Measurements from ENCODE around the gene LMBRD2.
"Not testable (repeated sequence)": the region's sequence is repeated elsewhere in the genome, so short reads cannot be mapped to it uniquely, and the experiment has no call there.

Gene LMBRD2

GRCh38 chr5:36145311-36145710 lies 6.4 kb downstream of the LMBRD2 start:
- Histone ChIP-seq H3K27ac (ENCODE audit: low read depth, low read length) (no peak overlapping the region), H3K36me3 (ENCODE audit: insufficient read depth, low read length) (peaks cover 8% of the 10 kb centered on the region; the same call in 1 of the 2 replicates), H3K9ac (ENCODE audit: low read depth, low read length) (no peak overlapping the region), H3K9me3 (ENCODE audit: insufficient read depth, low read depth, low read length) (no peaks in the 10 kb centered on the region), H3K4me3 (ENCODE audit: low read length) (no peak overlapping the region), H3K27me3 (ENCODE audit: insufficient read depth, low read length) (no peaks in the 10 kb centered on the region), H3K4me1 (ENCODE audit: insufficient read depth, low read length) (no peaks in the 10 kb centered on the region)
- 96% methylated on average over 4 of the region's 4 CpGs for WGBS

- Histone ChIP-seq H3K4me3 (ENCODE audit: low read length) (no peak overlapping the region), H3K4me1 (ENCODE audit: insufficient read depth, low read length) (no peaks in the 10 kb centered on the region)
- WGBS = 89% methylated on average over 7 of the region's 7 CpGs
These were observed 12.6 kb downstream of the LMBRD2 start for GRCh38 chr5:36138900-36139683.

GRCh38 chr5:36136581-36136980 lies 15.1 kb downstream of the LMBRD2 start:
- Histone ChIP-seq H3K4me1 (ENCODE audit: insufficient read depth, low read length) (no peaks in the 10 kb centered on the region), H3K9ac (ENCODE audit: low read depth, low read length) (no peak overlapping the region), H3K27me3 (ENCODE audit: insufficient read depth, low read length) (no peaks in the 10 kb centered on the region), H3K36me3 (ENCODE audit: insufficient read depth, low read length) (peaks cover 6% of the 10 kb centered on the region; the same call in 1 of the 2 replicates), H3K4me3 (ENCODE audit: low read length) (no peak overlapping the region), H3K9me3 (ENCODE audit: insufficient read depth, low read depth, low read length) (peaks cover 7% of the 10 kb centered on the region; the same call in 1 of the 2 replicates), H3K27ac (ENCODE audit: low read depth, low read length) (no peak overlapping the region)

More at GRCh38 chr5:36138900-36139683, 12.6 kb downstream of the LMBRD2 start:
- Histone ChIP-seq H3K27ac (ENCODE audit: low read depth, low read length) (no peak overlapping the region), H3K9ac (ENCODE audit: low read depth, low read length) (no peak overlapping the region), H3K27me3 (ENCODE audit: insufficient read depth, low read length) (no peaks in the 10 kb centered on the region), H3K36me3 (ENCODE audit: insufficient read depth, low read length) (peaks cover 8% of the 10 kb centered on the region; the same call in 1 of the 2 replicates), H3K9me3 (ENCODE audit: insufficient read depth, low read depth, low read length) (peaks cover 7% of the 10 kb centered on the region; the same call in 1 of the 2 replicates)

GRCh38 chr5:36135988-36136387 lies 15.7 kb downstream of the LMBRD2 start:
- Histone ChIP-seq H3K27ac (ENCODE audit: low read depth, low read length) (no peak overlapping the region), H3K9me3 (ENCODE audit: insufficient read depth, low read depth, low read length) (peaks cover 7% of the 10 kb centered on the region; the same call in 1 of the 2 replicates), H3K4me1 (ENCODE audit: insufficient read depth, low read length) (no peaks in the 10 kb centered on the region), H3K9ac (ENCODE audit: low read depth, low read length) (no peak overlapping the region), H3K27me3 (ENCODE audit: insufficient read depth, low read length) (no peaks in the 10 kb centered on the region), H3K36me3 (ENCODE audit: insufficient read depth, low read length) (0 out of 2 replicates have a peak, but pooled peaks cover 2% of the 10 kb centered on the region), H3K4me3 (ENCODE audit: low read length) (no peak overlapping the region)
- 97% methylated on average over 3 of the region's 3 CpGs for WGBS

- H3K27ac ChIP-seq (ENCODE audit: low read depth, low read length); H3K4me1 ChIP-seq (ENCODE audit: insufficient read depth, low read length); H3K4me3 ChIP-seq (ENCODE audit: low read length); H3K9ac ChIP-seq (ENCODE audit: low read depth, low read length); H3K27me3 ChIP-seq (ENCODE audit: insufficient read depth, low read length); H3K9me3 ChIP-seq (ENCODE audit: insufficient read depth, low read depth, low read length); H3K36me3 ChIP-seq (ENCODE audit: insufficient read depth, low read length): not testable (repeated sequence)
- 100% methylated on average over 1 of the region's 1 CpG for WGBS
These were observed 18.7 kb downstream of the LMBRD2 start for GRCh38 chr5:36133009-36133408.

GRCh38 chr5:36129666-36130065 lies 22.0 kb downstream of the LMBRD2 start:
- not testable (repeated sequence) for H3K36me3 ChIP-seq (ENCODE audit: insufficient read depth, low read length); H3K4me1 ChIP-seq (ENCODE audit: insufficient read depth, low read length); H3K9me3 ChIP-seq (ENCODE audit: insufficient read depth, low read depth, low read length); H3K4me3 ChIP-seq (ENCODE audit: low read length); H3K27me3 ChIP-seq (ENCODE audit: insufficient read depth, low read length); H3K9ac ChIP-seq (ENCODE audit: low read depth, low read length); H3K27ac ChIP-seq (ENCODE audit: low read depth, low read length)
- WGBS = 97% methylated on average over 3 of the region's 5 CpGs

- Histone ChIP-seq H3K9me3 (ENCODE audit: insufficient read depth, low read depth, low read length) (no peaks in the 10 kb centered on the region), H3K4me3 (ENCODE audit: low read length) (no peak overlapping the region)
- 93% methylated on average over 1 of the region's 1 CpG for WGBS
These were observed 22.9 kb downstream of the LMBRD2 start for GRCh38 chr5:36128795-36129194.

GRCh38 chr5:36125868-36126267 lies 25.8 kb downstream of the LMBRD2 start:
- 88% methylated on average over 1 of the region's 1 CpG for WGBS

More at GRCh38 chr5:36128795-36129194, 22.9 kb downstream of the LMBRD2 start:
- no peaks in the 10 kb centered on the region for H3K36me3 ChIP-seq (ENCODE audit: insufficient read depth, low read length)
- no peak overlapping the region for H3K9ac ChIP-seq (ENCODE audit: low read depth, low read length)
- H3K27me3 ChIP-seq (ENCODE audit: insufficient read depth, low read length) = no peaks in the 10 kb centered on the region
- no peak overlapping the region for H3K27ac ChIP-seq (ENCODE audit: low read depth, low read length)
- no peaks in the 10 kb centered on the region for H3K4me1 ChIP-seq (ENCODE audit: insufficient read depth, low read length)

GRCh38 chr5:36111238-36111637 lies 40.4 kb downstream of the LMBRD2 start:
- H3K4me3 ChIP-seq (ENCODE audit: low read length) = no peak overlapping the region
- H3K27me3 ChIP-seq (ENCODE audit: insufficient read depth, low read length) = no peaks in the 10 kb centered on the region
- no peaks in the 10 kb centered on the region for H3K9me3 ChIP-seq (ENCODE audit: insufficient read depth, low read depth, low read length)
- WGBS = 78% methylated on average over 1 of the region's 1 CpG
- no peak overlapping the region for H3K9ac ChIP-seq (ENCODE audit: low read depth, low read length)
- H3K27ac ChIP-seq (ENCODE audit: low read depth, low read length) = no peak overlapping the region
- no peaks in the 10 kb centered on the region for H3K4me1 ChIP-seq (ENCODE audit: insufficient read depth, low read length)
- peaks cover 9% of the 10 kb centered on the region for H3K36me3 ChIP-seq (ENCODE audit: insufficient read depth, low read length)

More at GRCh38 chr5:36125868-36126267, 25.8 kb downstream of the LMBRD2 start:
- no peaks in the 10 kb centered on the region for H3K9me3 ChIP-seq (ENCODE audit: insufficient read depth, low read depth, low read length)
- no peaks in the 10 kb centered on the region for H3K27me3 ChIP-seq (ENCODE audit: insufficient read depth, low read length)
- 0 out of 2 replicates have a peak, but pooled peaks cover 2% of the 10 kb centered on the region for H3K36me3 ChIP-seq (ENCODE audit: insufficient read depth, low read length)
- H3K27ac ChIP-seq (ENCODE audit: low read depth, low read length) = no peak overlapping the region
- H3K4me1 ChIP-seq (ENCODE audit: insufficient read depth, low read length) = no peaks in the 10 kb centered on the region
- H3K9ac ChIP-seq (ENCODE audit: low read depth, low read length) = no peak overlapping the region
- H3K4me3 ChIP-seq (ENCODE audit: low read length) = no peak overlapping the region

GRCh38 chr5:36108758-36109460 lies 42.8 kb downstream of the LMBRD2 start:
- H3K36me3 ChIP-seq (ENCODE audit: insufficient read depth, low read length) = peaks cover 9% of the 10 kb centered on the region
- WGBS = 90% methylated on average over 3 of the region's 3 CpGs

GRCh38 chr5:36105819-36106218 lies 45.9 kb downstream of the LMBRD2 start:
- Histone ChIP-seq H3K9me3 (ENCODE audit: insufficient read depth, low read depth, low read length) (no peaks in the 10 kb centered on the region), H3K4me1 (ENCODE audit: insufficient read depth, low read length) (peaks cover 13% of the 10 kb centered on the region; the same call in 1 of the 2 replicates), H3K9ac (ENCODE audit: low read depth, low read length) (no peak overlapping the region), H3K27me3 (ENCODE audit: insufficient read depth, low read length) (no peaks in the 10 kb centered on the region), H3K4me3 (ENCODE audit: low read length) (no peak overlapping the region), H3K27ac (ENCODE audit: low read depth, low read length) (no peak overlapping the region), H3K36me3 (ENCODE audit: insufficient read depth, low read length) (peaks cover 9% of the 10 kb centered on the region)
- 92% methylated on average over 2 of the region's 2 CpGs for WGBS

More at GRCh38 chr5:36108758-36109460, 42.8 kb downstream of the LMBRD2 start:
- no peak overlapping the region for H3K9ac ChIP-seq (ENCODE audit: low read depth, low read length)
- no peak overlapping the region for H3K4me3 ChIP-seq (ENCODE audit: low read length)
- H3K27ac ChIP-seq (ENCODE audit: low read depth, low read length) = no peak overlapping the region
- H3K9me3 ChIP-seq (ENCODE audit: insufficient read depth, low read depth, low read length) = no peaks in the 10 kb centered on the region
- H3K4me1 ChIP-seq (ENCODE audit: insufficient read depth, low read length) = no peaks in the 10 kb centered on the region
- no peaks in the 10 kb centered on the region for H3K27me3 ChIP-seq (ENCODE audit: insufficient read depth, low read length)
